HUDEP-2 (cell line): ENCODE data around the gene PGBD5.
"Not testable (repeated sequence)": the region's sequence is repeated elsewhere in the genome, so short reads cannot be mapped to it uniquely, and the experiment has no call there.

Experiments used
- DNase-seq, 76 experiments: peaks; one replicate each; lab custom pipeline; 2025; ENCODE audit not compliant: unreplicated experiment in 76 of 76; lab: John Stamatoyannopoulos, UW

PGBD5 gene

GRCh38 chr1:230426246-230427093 is at the start of gene PGBD5:
PGBD5 (minus strand) TSS chr1:230426332; CDS start chr1:230425928, 404 bp downstream.
- peak in 63 of 76 experiments; percentile 6 to 71 (median 50) for DNase-seq

- DNase-seq = not testable (repeated sequence)
These were observed 48.8 kb upstream of the PGBD5 start for GRCh38 chr1:230474924-230475323.

- not testable (repeated sequence) for DNase-seq
These were observed 44.6 kb upstream of the PGBD5 start for GRCh38 chr1:230470750-230471149.

GRCh38 chr1:230469271-230469670 is 43.1 kb upstream of the PGBD5 start:
- DNase-seq = no peak

- no peak for DNase-seq
These were observed 39.6 kb upstream of the PGBD5 start for GRCh38 chr1:230465691-230466090.

GRCh38 chr1:230464671-230465070 is 38.5 kb upstream of the PGBD5 start:
- no peak for DNase-seq

- DNase-seq = no peak
These were observed 37.6 kb upstream of the PGBD5 start for GRCh38 chr1:230463760-230464159.

- DNase-seq = no peak
These were observed 37.2 kb upstream of the PGBD5 start for GRCh38 chr1:230463326-230463725.

- DNase-seq = no peak
These were observed 33.3 kb upstream of the PGBD5 start for GRCh38 chr1:230459465-230459864.

- DNase-seq = no peak
These were observed 32.4 kb upstream of the PGBD5 start for GRCh38 chr1:230458509-230458908.

- DNase-seq = no peak
These were observed 30.3 kb upstream of the PGBD5 start for GRCh38 chr1:230456478-230456877.

- no peak for DNase-seq
These were observed 29.2 kb upstream of the PGBD5 start for GRCh38 chr1:230455291-230455690.

GRCh38 chr1:230453377-230453776 is 27.2 kb upstream of the PGBD5 start:
- no peak for DNase-seq

- no peak for DNase-seq
These were observed 15.3 kb upstream of the PGBD5 start for GRCh38 chr1:230441183-230442029.

- DNase-seq = no peak
These were observed 9.0 kb upstream of the PGBD5 start for GRCh38 chr1:230435108-230435507.

GRCh38 chr1:230431527-230431926 is 5.4 kb upstream of the PGBD5 start:
- DNase-seq = no peak

GRCh38 chr1:230430499-230430898 is 4.4 kb upstream of the PGBD5 start:
- no peak for DNase-seq

- DNase-seq = no peak
These were observed 3.1 kb upstream of the PGBD5 start for GRCh38 chr1:230429067-230429735.

- DNase-seq = no peak
These were observed 1.8 kb upstream of the PGBD5 start for GRCh38 chr1:230427981-230428380.

GRCh38 chr1:230427094-230427876 is 1.2 kb upstream of the PGBD5 start:
- DNase-seq = no peak
